NK-92 (cell line): ENCODE data around the gene PCLO.
"Not testable (repeated sequence)": the region's sequence is repeated elsewhere in the genome, so short reads cannot be mapped to it uniquely, and the experiment has no call there.

Source experiments
- DNase-seq: peaks from one replicate; lab custom pipeline; 2025; ENCODE audit not compliant: unreplicated experiment; lab: John Stamatoyannopoulos, UW

Gene PCLO

GRCh38 chr7:83130623-83131545 is 31.8 kb downstream of the PCLO start:
- DNase-seq, result no peak

GRCh38 chr7:83130191-83130590 is 32.5 kb downstream of the PCLO start:
- DNase-seq, result no peak

GRCh38 chr7:83119494-83119893 is 43.2 kb downstream of the PCLO start:
- DNase-seq, result no peak

- no peak for DNase-seq
These were observed 43.7 kb downstream of the PCLO start for GRCh38 chr7:83119026-83119382.

- DNase-seq, result no peak
These were observed 44.2 kb downstream of the PCLO start for GRCh38 chr7:83118347-83119025.

GRCh38 chr7:83117466-83117865 is 45.2 kb downstream of the PCLO start:
- DNase-seq, result no peak

- DNase-seq, result no peak
These were observed 51.3 kb downstream of the PCLO start for GRCh38 chr7:83111391-83111790.

GRCh38 chr7:83109352-83109751 is 53.3 kb downstream of the PCLO start:
- no peak for DNase-seq

- no peak for DNase-seq
These were observed 56.7 kb downstream of the PCLO start for GRCh38 chr7:83105948-83106347.

GRCh38 chr7:83105063-83105462 is 57.6 kb downstream of the PCLO start:
- no peak for DNase-seq

- DNase-seq, result no peak
These were observed 61.2 kb downstream of the PCLO start for GRCh38 chr7:83101530-83101929.

GRCh38 chr7:83096065-83096580 is 66.6 kb downstream of the PCLO start:
- DNase-seq, result no peak

- no peak for DNase-seq
These were observed 77.4 kb downstream of the PCLO start for GRCh38 chr7:83085299-83085698.

- not testable (repeated sequence) for DNase-seq
These were observed 82.8 kb downstream of the PCLO start for GRCh38 chr7:83079879-83080278.

GRCh38 chr7:83077328-83077727 is 85.4 kb downstream of the PCLO start:
- DNase-seq, result no peak

GRCh38 chr7:83072576-83073517 is 89.8 kb downstream of the PCLO start:
- DNase-seq, result no peak

GRCh38 chr7:83065714-83066113 is 97.0 kb downstream of the PCLO start:
- no peak for DNase-seq

- no peak for DNase-seq
These were observed 102.5 kb downstream of the PCLO start for GRCh38 chr7:83060218-83060617.

GRCh38 chr7:83058667-83059066 is 104.0 kb downstream of the PCLO start:
- no peak for DNase-seq

GRCh38 chr7:83055197-83055596 is 107.5 kb downstream of the PCLO start:
- DNase-seq, result no peak

- DNase-seq, result no peak
These were observed 108.2 kb downstream of the PCLO start for GRCh38 chr7:83054472-83054871.
